HG03342 (cell line): ENCODE data around the gene GNAI3.

ENCODE experiments used
- ATAC-seq: cut with Tn5 transposase; IDR thresholded peaks from one replicate; pipeline ENCODE4 v1.9.1; 2021; ENCODE audit warnings: mild to moderate bottlenecking, moderate library complexity; ENCODE audit not compliant: unreplicated experiment

GNAI3 gene

GRCh38 chr1:109622137-109622892 is 73.9 kb downstream of the GNAI3 start:
- ATAC-seq: no peak

GRCh38 chr1:109622895-109623294 is 74.5 kb downstream of the GNAI3 start:
- ATAC-seq: no peak

GRCh38 chr1:109623601-109624161 is 75.3 kb downstream of the GNAI3 start:
- ATAC-seq: no peak

GRCh38 chr1:109624201-109625010 is 76.0 kb downstream of the GNAI3 start:
- no peak for ATAC-seq

GRCh38 chr1:109625176-109625575 is 76.8 kb downstream of the GNAI3 start:
- ATAC-seq: no peak

GRCh38 chr1:109625601-109626560 is 77.5 kb downstream of the GNAI3 start:
- ATAC-seq: no peak

- no peak for ATAC-seq
These were observed 78.4 kb downstream of the GNAI3 start for GRCh38 chr1:109626682-109627408.

- no peak for ATAC-seq
These were observed 79.4 kb downstream of the GNAI3 start for GRCh38 chr1:109627692-109628399.

GRCh38 chr1:109628540-109629321 is 80.3 kb downstream of the GNAI3 start:
- ATAC-seq: no peak

GRCh38 chr1:109629372-109630030 is 81.1 kb downstream of the GNAI3 start:
- no peak for ATAC-seq

- ATAC-seq: no peak
These were observed 81.9 kb downstream of the GNAI3 start for GRCh38 chr1:109630081-109630897.

- no peak for ATAC-seq
These were observed 82.6 kb downstream of the GNAI3 start for GRCh38 chr1:109630898-109631512.

- no peak for ATAC-seq
These were observed 83.4 kb downstream of the GNAI3 start for GRCh38 chr1:109631513-109632505.

- ATAC-seq: no peak
These were observed 84.4 kb downstream of the GNAI3 start for GRCh38 chr1:109632671-109633346.

GRCh38 chr1:109634292-109634691 is 85.9 kb downstream of the GNAI3 start:
- no peak for ATAC-seq
